Left renal pelvis (tissue), 4 donors: Measurements from ENCODE around the gene GMIP. TPM values are rescaled to one million over a fixed set of nuclear protein-coding genes. Genes with fewer than 3 reads are reported as not detected.

Experiments
- DNase-seq, 4 donors: peaks; one replicate each; pipeline ENCODE4 v3.0.0-alpha.2; 2013; ENCODE audit warnings: low read depth in 4 of 4, low spot score in 3 of 4
- polyA plus RNA-seq, 4 donors: library from polyadenylated mRNA; unstranded; fragments of 120-200 nt; gene quantifications; one replicate each; pipeline ENCODE4 v1.2.1, GENCODE V29; 2013; ENCODE audit not compliant: insufficient read length in 4 of 4

GMIP gene
- polyA plus RNA-seq, 4 donors = 2.9 to 6.7 (median 5.1) TPM

GRCh38 chr19:19579533-19580361 is 63.7 kb downstream of the GMIP start:
- DNase-seq = no peak

Other genes with a start within 250 kb of the GMIP start
- gene GATAD2A, start 238.0 kb downstream of the GMIP start, polyA plus RNA-seq = 10 to 100 TPM; 38.3 to 53.4 (median 48.4) TPM
- gene TSSK6, start 128.1 kb downstream of the GMIP start, polyA plus RNA-seq = 1 to 10 TPM in 3 of 4 donors, under 1 TPM in 1; 0.57 to 1.6 (median 1.2) TPM
- 100 to 1,000 TPM; 161 to 320 (median 247) TPM for gene NDUFA13, start 127.4 kb downstream of the GMIP start, polyA plus RNA-seq
- 10 to 100 TPM in 1 of 4 donors, 1 to 10 TPM in 3; 4.9 to 13.0 (median 6.8) TPM for gene YJEFN3, start 114.7 kb downstream of the GMIP start, polyA plus RNA-seq
- gene CILP2, start 105.4 kb downstream of the GMIP start, polyA plus RNA-seq = under 1 TPM; 0.13 to 0.20 (median 0.16) TPM
- 1 to 10 TPM; 3.2 to 8.9 (median 3.6) TPM for gene PBX4, start 25.0 kb downstream of the GMIP start, polyA plus RNA-seq
- gene LPAR2, start 15.4 kb downstream of the GMIP start, polyA plus RNA-seq = 10 to 100 TPM; 15.7 to 41.0 (median 23.9) TPM
- gene ATP13A1, start 20.0 kb upstream of the GMIP start, polyA plus RNA-seq = 10 to 100 TPM; 39.9 to 70.9 (median 46.1) TPM
- 10 to 100 TPM in 3 of 4 donors, 1 to 10 TPM in 1; 6.0 to 20.4 (median 18.2) TPM for gene ZNF101, start 25.2 kb upstream of the GMIP start, polyA plus RNA-seq
- 10 to 100 TPM; 10.2 to 17.7 (median 15.0) TPM for gene ZNF14, start 89.5 kb upstream of the GMIP start, polyA plus RNA-seq
- gene ZNF506, start 178.1 kb upstream of the GMIP start, polyA plus RNA-seq = 10 to 100 TPM; 29.0 to 36.0 (median 32.6) TPM
- 10 to 100 TPM; 21.5 to 44.9 (median 32.8) TPM for gene ZNF253, start 222.2 kb upstream of the GMIP start, polyA plus RNA-seq